HG03175 (cell line): Measurements from ENCODE around the gene RPTOR.

ENCODE experiments used
- ATAC-seq: cut with Tn5 transposase; IDR thresholded peaks from one replicate; pipeline ENCODE4 v1.9.1; 2021; ENCODE audit warnings: mild to moderate bottlenecking, moderate library complexity; ENCODE audit not compliant: unreplicated experiment

Gene RPTOR

GRCh38 chr17:80822021-80822699 lies 277.5 kb downstream of the RPTOR start:
- ATAC-seq, result no peak

- no peak for ATAC-seq
These were observed 278.2 kb downstream of the RPTOR start for GRCh38 chr17:80822700-80823410.

GRCh38 chr17:80824549-80825470 lies 280.2 kb downstream of the RPTOR start:
- no peak for ATAC-seq

GRCh38 chr17:80825471-80826345 lies 281.1 kb downstream of the RPTOR start:
- ATAC-seq, result no peak

- no peak for ATAC-seq
These were observed 281.8 kb downstream of the RPTOR start for GRCh38 chr17:80826346-80826954.

GRCh38 chr17:80826955-80827645 lies 282.5 kb downstream of the RPTOR start:
- ATAC-seq, result no peak

GRCh38 chr17:80827646-80828643 lies 283.3 kb downstream of the RPTOR start:
- ATAC-seq, result no peak

GRCh38 chr17:80829166-80829813 lies 284.7 kb downstream of the RPTOR start:
- ATAC-seq, result no peak

- no peak for ATAC-seq
These were observed 285.6 kb downstream of the RPTOR start for GRCh38 chr17:80830020-80830780.

GRCh38 chr17:80831491-80831890 lies 286.9 kb downstream of the RPTOR start:
- no peak for ATAC-seq

- no peak for ATAC-seq
These were observed 287.6 kb downstream of the RPTOR start for GRCh38 chr17:80832266-80832676.

GRCh38 chr17:80832888-80833583 lies 288.4 kb downstream of the RPTOR start:
- peak; percentile 88 for ATAC-seq

GRCh38 chr17:80833952-80834892 lies 289.6 kb downstream of the RPTOR start:
- no peak for ATAC-seq

GRCh38 chr17:80834893-80835275 lies 290.2 kb downstream of the RPTOR start:
- no peak for ATAC-seq
